GM12878 (cell line): ENCODE measurements around the gene CATSPER3. TPM values are rescaled to one million over a fixed set of nuclear protein-coding genes. Genes with fewer than 3 reads are reported as not detected.

Experiments used
- ATAC-seq: fragments of 200-7000 bp; cut with Tn5 transposase; 3 replicates; pipeline ENCODE4 v1.9.1; 2020; ENCODE audit warnings: mild to moderate bottlenecking, moderate library complexity
- BruUV-seq: library from RNA; stranded (reverse); fragments of 400-500 nt; replicated peaks from 2 replicates; lab custom pipeline; 2021; lab: Mats Ljungman, UMichigan
- CTCF ChIA-PET: fragments of 300-600 bp; sonication (Branson Sonifier 250); formaldehyde crosslinking; extraction: SDS; loops from one replicate; lab custom pipeline; 2021; ENCODE audit warnings: inconsistent platforms; lab: Yijun Ruan, JAX
- POLR2A ChIA-PET: fragments of 350-600 bp; formaldehyde crosslinking; extraction: SDS; loops from one replicate; lab custom pipeline; 2021; ENCODE audit warnings: inconsistent platforms; lab: Charles Lee
- RAD21 ChIA-PET: fragments of 300-600 bp; sonication (Branson Sonifier 250); formaldehyde crosslinking; loops from one replicate; lab custom pipeline; 2023; ENCODE audit warnings: antibody characterized with exemption; ENCODE audit not compliant: unreplicated experiment; lab: Charles Lee
- SMC1A ChIA-PET: fragments of 300-600 bp; sonication (Branson Sonifier 250); formaldehyde crosslinking; loops from one replicate; lab custom pipeline; 2023; ENCODE audit not compliant: unreplicated experiment, uncharacterized antibody; lab: Charles Lee
- DNase-seq: peaks from one replicate; pipeline ENCODE4 v3.0.0-alpha.2; 2011; ENCODE audit warnings: low read depth, low spot score
- FAIRE-seq: peaks from 3 replicates; lab custom pipeline; 2011; peaks lifted over from hg19 to GRCh38; lab: Jason Lieb, UNC
- H2AFZ ChIP-seq: 2 replicates; pipeline ENCODE4 v1.6.0; 2011; ENCODE audit warnings: low read depth, low read length, control low read depth; ENCODE audit not compliant: control insufficient read depth
- H3K27ac ChIP-seq: 2 replicates; pipeline ENCODE4 v1.5.1; 2011; ENCODE audit warnings: control low read depth; ENCODE audit not compliant: control insufficient read depth, insufficient read depth
- H3K27me3 ChIP-seq, 2 experiments: replicated peaks in 1 of 2; 2 replicates each; pipeline versions ENCODE4 v1.6.0 to v1.6.1; 2011; ENCODE audit warnings: low read length in 1 of 2; ENCODE audit not compliant: control insufficient read depth in 2 of 2, insufficient read depth in 2 of 2
- H3K36me3 ChIP-seq, 2 experiments: 2 replicates each; pipeline ENCODE4 v1.5.1; 2011; ENCODE audit warnings: low read length in 1 of 2; ENCODE audit not compliant: control insufficient read depth in 2 of 2, insufficient read depth in 2 of 2
- H3K4me1 ChIP-seq: 2 replicates; pipeline ENCODE4 v1.6.1; 2011; ENCODE audit warnings: mild to moderate bottlenecking, low read length, moderate library complexity, mixed read lengths; ENCODE audit not compliant: control insufficient read depth, insufficient read depth
- H3K4me2 ChIP-seq: 2 replicates; pipeline ENCODE4 v1.6.0; 2011; ENCODE audit warnings: control low read depth; ENCODE audit not compliant: control insufficient read depth, insufficient read depth
- H3K4me3 ChIP-seq: fragments of 200-600 bp; sonication (generic); 2 replicates; pipeline ENCODE4 v1.5.1; 2016
- H3K79me2 ChIP-seq: 2 replicates; pipeline ENCODE4 v1.6.0; 2011; ENCODE audit warnings: low read length; ENCODE audit not compliant: control insufficient read depth, insufficient read depth
- H3K9ac ChIP-seq: 2 replicates; pipeline ENCODE4 v1.8.0; 2011; ENCODE audit warnings: low read length, control low read depth, mixed read lengths; ENCODE audit not compliant: control insufficient read depth, insufficient read depth
- H3K9me3 ChIP-seq: replicated peaks from 3 replicates; pipeline ENCODE4 v1.5.1; 2011; ENCODE audit warnings: mild to moderate bottlenecking, low read length; ENCODE audit not compliant: control insufficient read depth, insufficient read depth
- H4K20me1 ChIP-seq: 2 replicates; pipeline ENCODE4 v1.6.0; 2011; ENCODE audit not compliant: control insufficient read depth, insufficient read depth
- ASH2L ChIP-seq: fragments of 300-600, 200-600 bp; sonication (generic); IDR thresholded peaks from 2 replicates; pipeline ENCODE4 v1.6.1; 2017; ENCODE audit warnings: low read depth, mild to moderate bottlenecking, borderline replicate concordance
- BACH1 ChIP-seq: fragments of 450-650 bp; IDR thresholded peaks from 2 replicates; pipeline ENCODE4 v1.6.1; 2017; ENCODE audit warnings: mild to moderate bottlenecking, borderline replicate concordance
- DPF2 ChIP-seq: fragments of 450-650 bp; IDR thresholded peaks from 2 replicates; pipeline ENCODE4 v1.6.1; 2017; ENCODE audit warnings: mild to moderate bottlenecking
- GATAD2B ChIP-seq: fragments of 450-650 bp; conservative IDR thresholded peaks from 2 replicates; pipeline ENCODE4 v1.6.1; 2017; ENCODE audit warnings: low read depth, mild to moderate bottlenecking, moderate library complexity
- KLF5 ChIP-seq: fragments of 450-650 bp; IDR thresholded peaks from 2 replicates; pipeline ENCODE4 v1.6.1; 2014; ENCODE audit warnings: mild to moderate bottlenecking; ENCODE audit not compliant: partially characterized antibody
- MTA3 ChIP-seq: IDR thresholded peaks from 2 replicates; pipeline ENCODE4 v1.6.1; 2012; ENCODE audit warnings: low read length, inconsistent platforms, borderline replicate concordance
- MXI1 ChIP-seq: fragments of 150-350 bp; IDR thresholded peaks from 2 replicates; pipeline ENCODE4 v1.6.1; 2011; ENCODE audit warnings: low read depth, mild to moderate bottlenecking, inconsistent platforms, low read length, improper control_type of control experiment
- NFYA ChIP-seq: IDR thresholded peaks from 2 replicates; pipeline ENCODE4 v1.6.1; 2011; ENCODE audit warnings: low read depth, mild to moderate bottlenecking, low read length, improper control_type of control experiment, borderline replicate concordance
- NRF1 ChIP-seq: conservative IDR thresholded peaks from 2 replicates; pipeline ENCODE4 v1.6.1; 2011; ENCODE audit warnings: mild to moderate bottlenecking, low read depth, low read length, improper control_type of control experiment
- PML ChIP-seq: IDR thresholded peaks from 2 replicates; pipeline ENCODE4 v1.6.1; 2012; ENCODE audit warnings: low read length, inconsistent platforms
- RELA ChIP-seq: fragments of 450-650 bp; IDR thresholded peaks from 2 replicates; pipeline ENCODE4 v1.8.0; 2014; ENCODE audit warnings: borderline replicate concordance; ENCODE audit not compliant: partially characterized antibody
- RFX5 ChIP-seq: IDR thresholded peaks from 2 replicates; pipeline ENCODE4 v1.6.1; 2011; ENCODE audit warnings: low read depth, low read length, improper control_type of control experiment
- SREBF1 ChIP-seq: IDR thresholded peaks from 2 replicates; pipeline ENCODE4 v1.6.1; 2012; ENCODE audit warnings: mild to moderate bottlenecking, low read length
- STAT1 ChIP-seq: fragments of 450-650 bp; conservative IDR thresholded peaks from 2 replicates; pipeline ENCODE4 v1.6.1; 2014; ENCODE audit warnings: antibody characterized with exemption, mild to moderate bottlenecking
- STAT3 ChIP-seq: IDR thresholded peaks from 2 replicates; pipeline ENCODE4 v1.6.1; 2011; ENCODE audit warnings: low read depth, low read length, improper control_type of control experiment
- YBX1 ChIP-seq: fragments of 450-650 bp; IDR thresholded peaks from 2 replicates; pipeline ENCODE4 v1.6.1; 2016; ENCODE audit warnings: antibody characterized with exemption
- ZNF622 ChIP-seq: fragments of 450-650 bp; IDR thresholded peaks from 2 replicates; pipeline ENCODE4 v1.6.1; 2017; ENCODE audit warnings: mild to moderate bottlenecking, inconsistent platforms
- WGBS: methylation state at CpG from one replicate; pipeline ENCODE4 v1.1.6; 2016; ENCODE audit warnings: low lambda C conversion rate; ENCODE audit not compliant: insufficient replicate concordance, insufficient coverage; ENCODE audit errors: missing lambda C conversion rate; 5-methylcytosine and 5-hydroxymethylcytosine counted together
- in situ Hi-C: fragments of 300-500 bp; cut with MboI; formaldehyde crosslinking; loops from 9 replicates; pipeline ENCODE4 v1.14.3; 2018; ENCODE audit warnings: mixed read lengths
- intact Hi-C: fragments of 100-400 bp; cut with micrococcal nuclease; formaldehyde crosslinking; loops from one replicate; pipeline ENCODE4 v1.14.2; 2022; ENCODE audit not compliant: unreplicated experiment
- polyA plus RNA-seq, 11 experiments: library from polyadenylated mRNA; depleted of rRNA in 4 of 11; unstranded in 6 of 11; stranded (reverse) in 5 of 11; fragments of >200 nt; fragmentation: Nextera tagmentation in 4 of 11; fragmentation: Illumina TruSeq in 1 of 11; extraction: Ambion mirVana in 4 of 11; extraction: Trizol in 1 of 11; gene quantifications; 1 replicate in 1 of 11; 2 replicates in 10 of 11; pipeline versions ENCODE4 v1.2.1 to v1.2.3, GENCODE V29; 2011 to 2016; ENCODE audit warnings: inconsistent platforms in 2 of 11, missing spikeins in 2 of 11, low read depth in 1 of 11
- total RNA-seq, 4 experiments: library from RNA; depleted of rRNA in 3 of 4; stranded (reverse); fragments of >200 nt in 3 of 4; fragmentation: Illumina TruSeq in 1 of 4; extraction: Trizol in 1 of 4; gene quantifications; 2 replicates each; pipeline versions ENCODE4 v1.2.1 to v1.2.3, GENCODE V29; 2013 to 2021
- TF ChIP-seq, protein P1 (sequence below): IDR thresholded peaks from 2 replicates; pipeline ENCODE4 v1.6.1; 2011; ENCODE audit warnings: borderline replicate concordance, low read depth, mild to moderate bottlenecking, moderate library complexity, low read length; ENCODE audit not compliant: insufficient read depth, poor library complexity, severe bottlenecking
- TF ChIP-seq, protein P2 (sequence below), 3 experiments: IDR thresholded peaks in 2 of 3; conservative IDR thresholded peaks in 1 of 3; 2 replicates each; pipeline ENCODE4 v1.5.1; 2011; ENCODE audit warnings: low read depth in 3 of 3, low read length in 3 of 3, mild to moderate bottlenecking in 3 of 3, control low read depth in 2 of 3, moderate library complexity in 2 of 3, inconsistent platforms in 1 of 3, mixed read lengths in 1 of 3; ENCODE audit not compliant: control insufficient read depth in 2 of 3, insufficient read depth in 1 of 3; ENCODE audit errors: extremely low read depth in 1 of 3

The CATSPER3 gene
- total and polyA plus RNA-seq, 10 of the 15 experiments (the other 5 are each of a cell fraction or from before 2014, with no cell fraction given): 0.06 to 0.38 (median 0.13) TPM; not detected in 4

DNA sequence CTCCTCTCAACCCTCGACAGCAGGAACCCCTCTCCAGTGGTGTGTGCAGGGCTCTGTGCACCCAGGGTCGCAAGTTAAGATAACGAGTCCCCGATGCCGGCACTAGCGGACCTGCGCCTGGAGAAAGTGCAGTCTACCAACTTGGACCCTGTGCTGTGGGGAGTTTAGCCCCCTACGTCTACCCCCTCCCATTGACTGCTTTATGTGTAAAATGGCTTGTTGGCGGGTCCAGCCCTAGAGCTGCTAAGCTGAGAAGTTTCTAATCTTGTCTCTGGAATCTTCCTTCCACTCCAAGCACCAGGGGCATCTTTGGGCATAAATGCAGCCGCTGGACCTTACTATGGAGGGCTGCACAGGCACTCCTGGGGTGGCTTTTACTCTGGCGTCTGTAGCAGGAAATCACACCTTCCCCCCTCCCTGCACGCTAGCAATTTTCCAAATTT lies 73.5 kb downstream of the CATSPER3 start:
- no TSS peak for BruUV-seq
- in situ Hi-C loops (no loop called here), intact Hi-C loops (no loop called here)
- no peak overlapping the region for H2AFZ ChIP-seq
- FAIRE-seq (no peak), ATAC-seq (no peak), DNase-seq (no peak)
- no peak overlapping the region for H3K4me2 ChIP-seq
- CTCF ChIA-PET: no interaction called here
- RAD21 ChIA-PET: no interaction called here
- WGBS: 43% methylated on average over 12 of the region's 12 CpGs
- H3K27me3 ChIP-seq: peaks cover 25 to 33% of the 10 kb centered on the region in 2 experiments
- no peak overlapping the region for H3K9ac ChIP-seq
- POLR2A ChIA-PET: no interaction called here
- no peaks in the 10 kb centered on the region for H3K4me1 ChIP-seq
- no peaks in the 10 kb centered on the region for H3K9me3 ChIP-seq
- H3K79me2 ChIP-seq: no peaks in the 10 kb centered on the region
- no peaks in the 10 kb centered on the region for H3K36me3 ChIP-seq
- no peak overlapping the region for H3K4me3 ChIP-seq
- SMC1A ChIA-PET: no interaction called here
- H3K27ac ChIP-seq: no peak overlapping the region
- H4K20me1 ChIP-seq: peaks cover 2% of the 10 kb centered on the region
- TF ChIP-seq KLF5 (no peak), PML (no peak), MTA3 (no peak), RFX5 (no peak), GATAD2B (no peak), NRF1 (no peak), NFYA (no peak), SREBF1 (no peak), STAT1 (no peak), STAT3 (no peak), ASH2L (no peak)
- TF ChIP-seq, all 136 proteins: peak for 0

DNA sequence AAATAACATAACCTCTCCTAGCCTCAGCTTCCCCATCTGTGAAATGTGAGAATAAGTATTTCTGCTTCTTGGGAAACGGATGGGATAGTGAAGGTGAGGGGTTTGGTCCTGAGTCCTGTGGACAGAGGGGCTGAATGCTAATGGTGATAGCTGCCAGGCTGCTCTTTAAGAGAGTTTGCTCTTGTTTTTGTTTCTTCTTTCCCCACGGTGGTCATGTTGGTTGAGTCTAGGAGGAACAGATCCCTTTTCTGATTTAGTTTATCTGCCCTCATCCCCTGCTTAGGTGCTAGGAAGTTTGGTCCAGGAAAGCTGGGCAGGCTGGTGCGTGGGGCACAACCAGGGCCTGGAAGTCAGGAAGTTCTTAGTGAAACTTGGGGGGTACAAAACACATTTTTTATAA lies 74.0 kb downstream of the CATSPER3 start:
- H4K20me1 ChIP-seq: peaks cover 2% of the 10 kb centered on the region
- intact Hi-C loops (no loop called here), in situ Hi-C loops (no loop called here)
- 2% methylated on average over 3 of the region's 3 CpGs for WGBS
- no peaks in the 10 kb centered on the region for H3K36me3 ChIP-seq
- no peaks in the 10 kb centered on the region for H3K9me3 ChIP-seq
- no peaks in the 10 kb centered on the region for H3K4me1 ChIP-seq
- FAIRE-seq (no peak), DNase-seq (no peak), ATAC-seq (no peak)
- CTCF ChIA-PET: no interaction called here
- no peak overlapping the region for H3K4me2 ChIP-seq
- no peaks in the 10 kb centered on the region for H3K79me2 ChIP-seq
- H3K27ac ChIP-seq: no peak overlapping the region
- H3K27me3 ChIP-seq: peaks cover 23 to 32% of the 10 kb centered on the region in 2 experiments
- no TSS peak for BruUV-seq
- no peak overlapping the region for H3K4me3 ChIP-seq
- SMC1A ChIA-PET: no interaction called here
- POLR2A ChIA-PET: no interaction called here
- H2AFZ ChIP-seq: no peak overlapping the region
- RAD21 ChIA-PET: no interaction called here
- H3K9ac ChIP-seq: no peak overlapping the region
- TF ChIP-seq, protein P1, sequence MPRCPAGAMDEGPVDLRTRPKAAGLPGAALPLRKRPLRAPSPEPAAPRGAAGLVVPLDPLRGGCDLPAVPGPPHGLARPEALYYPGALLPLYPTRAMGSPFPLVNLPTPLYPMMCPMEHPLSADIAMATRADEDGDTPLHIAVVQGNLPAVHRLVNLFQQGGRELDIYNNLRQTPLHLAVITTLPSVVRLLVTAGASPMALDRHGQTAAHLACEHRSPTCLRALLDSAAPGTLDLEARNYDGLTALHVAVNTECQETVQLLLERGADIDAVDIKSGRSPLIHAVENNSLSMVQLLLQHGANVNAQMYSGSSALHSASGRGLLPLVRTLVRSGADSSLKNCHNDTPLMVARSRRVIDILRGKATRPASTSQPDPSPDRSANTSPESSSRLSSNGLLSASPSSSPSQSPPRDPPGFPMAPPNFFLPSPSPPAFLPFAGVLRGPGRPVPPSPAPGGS: no peak
- TF ChIP-seq PML (no peak), DPF2 (no peak), MXI1 (no peak), YBX1 (no peak), BACH1 (no peak), RELA (no peak), ZNF622 (no peak)
- TF ChIP-seq, protein P2, sequence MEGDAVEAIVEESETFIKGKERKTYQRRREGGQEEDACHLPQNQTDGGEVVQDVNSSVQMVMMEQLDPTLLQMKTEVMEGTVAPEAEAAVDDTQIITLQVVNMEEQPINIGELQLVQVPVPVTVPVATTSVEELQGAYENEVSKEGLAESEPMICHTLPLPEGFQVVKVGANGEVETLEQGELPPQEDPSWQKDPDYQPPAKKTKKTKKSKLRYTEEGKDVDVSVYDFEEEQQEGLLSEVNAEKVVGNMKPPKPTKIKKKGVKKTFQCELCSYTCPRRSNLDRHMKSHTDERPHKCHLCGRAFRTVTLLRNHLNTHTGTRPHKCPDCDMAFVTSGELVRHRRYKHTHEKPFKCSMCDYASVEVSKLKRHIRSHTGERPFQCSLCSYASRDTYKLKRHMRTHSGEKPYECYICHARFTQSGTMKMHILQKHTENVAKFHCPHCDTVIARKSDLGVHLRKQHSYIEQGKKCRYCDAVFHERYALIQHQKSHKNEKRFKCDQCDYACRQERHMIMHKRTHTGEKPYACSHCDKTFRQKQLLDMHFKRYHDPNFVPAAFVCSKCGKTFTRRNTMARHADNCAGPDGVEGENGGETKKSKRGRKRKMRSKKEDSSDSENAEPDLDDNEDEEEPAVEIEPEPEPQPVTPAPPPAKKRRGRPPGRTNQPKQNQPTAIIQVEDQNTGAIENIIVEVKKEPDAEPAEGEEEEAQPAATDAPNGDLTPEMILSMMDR (IDR thresholded peaks at IDR 0.05 in 2 of 3, conservative IDR thresholded peaks at IDR 0.05 in 1 of 3; ENCODE audit: control insufficient read depth in 2 of 3, extremely low read depth in 1 of 3, insufficient read depth in 1 of 3, low read depth in 3 of 3, low read length in 3 of 3): no peak
